GM19035 (cell line): Measurements from ENCODE around the gene LRRC15.

Experiments
- ATAC-seq: cut with Tn5 transposase; IDR thresholded peaks from one replicate; pipeline ENCODE4 v1.9.1; 2021; ENCODE audit not compliant: unreplicated experiment

Gene LRRC15

GRCh38 chr3:194320744-194321243, 48.7 kb downstream of the LRRC15 start:
- no peak for ATAC-seq

GRCh38 chr3:194320100-194320499, 49.4 kb downstream of the LRRC15 start:
- ATAC-seq = no peak

- ATAC-seq = no peak
Observed at GRCh38 chr3:194318511-194319161, 50.9 kb downstream of the LRRC15 start.

GRCh38 chr3:194316918-194317317, 52.6 kb downstream of the LRRC15 start:
- no peak for ATAC-seq

DNA sequence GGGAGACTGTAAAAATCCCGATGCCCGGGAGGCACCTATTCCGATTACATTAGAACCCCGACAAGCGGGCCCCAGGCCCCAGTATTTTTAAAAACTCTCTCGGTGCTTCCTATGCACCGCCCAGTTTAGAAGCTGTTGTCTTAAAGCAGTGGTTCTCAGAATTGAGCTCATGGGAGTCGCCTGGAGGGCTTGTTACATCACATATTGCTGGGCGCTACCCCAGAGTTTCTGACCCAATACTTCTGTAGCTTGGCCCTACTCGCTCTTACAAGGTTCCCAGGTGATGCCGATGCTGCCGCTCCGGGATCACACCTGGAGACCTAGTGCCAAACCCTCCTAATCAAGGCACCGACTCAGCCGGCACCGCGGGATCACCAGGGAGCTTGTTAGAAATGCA, 53.6 kb downstream of the LRRC15 start:
- peak; percentile 30 for ATAC-seq

- ATAC-seq = peak; percentile 90
Observed at GRCh38 chr3:194315088-194315964, 54.2 kb downstream of the LRRC15 start.

DNA sequence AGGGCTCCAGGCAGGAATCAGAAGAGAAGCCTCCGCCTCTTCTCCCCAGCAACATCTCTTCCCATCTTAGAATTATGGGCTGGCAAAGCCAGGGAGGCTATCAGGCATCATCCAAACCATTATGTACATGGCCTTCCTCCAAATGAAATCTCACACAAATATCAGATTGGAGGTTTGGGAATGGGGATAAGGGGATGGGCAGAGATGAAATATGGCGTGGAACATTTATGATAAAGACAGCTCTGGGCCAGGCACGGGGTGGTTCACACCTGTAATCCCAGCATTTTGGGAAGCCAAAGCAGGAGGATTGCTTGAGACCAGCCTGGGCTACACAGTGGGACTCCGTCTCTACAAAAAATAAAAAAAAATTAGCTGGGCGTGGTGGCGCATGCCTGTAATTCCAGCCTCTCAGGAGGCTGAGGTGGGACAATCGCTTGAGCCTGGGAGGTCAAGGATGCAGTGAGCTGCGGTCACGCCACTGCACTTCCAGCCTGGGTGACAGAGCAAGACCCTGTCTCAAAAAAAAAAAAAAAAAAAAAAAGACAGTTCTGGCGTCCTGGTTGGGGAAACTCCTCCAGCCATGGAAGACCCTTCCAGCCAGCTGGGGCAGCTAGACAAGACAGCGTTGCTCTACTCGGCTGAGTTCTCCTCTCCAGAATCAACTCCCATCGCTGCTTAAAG, 55.0 kb downstream of the LRRC15 start:
- no peak for ATAC-seq

DNA sequence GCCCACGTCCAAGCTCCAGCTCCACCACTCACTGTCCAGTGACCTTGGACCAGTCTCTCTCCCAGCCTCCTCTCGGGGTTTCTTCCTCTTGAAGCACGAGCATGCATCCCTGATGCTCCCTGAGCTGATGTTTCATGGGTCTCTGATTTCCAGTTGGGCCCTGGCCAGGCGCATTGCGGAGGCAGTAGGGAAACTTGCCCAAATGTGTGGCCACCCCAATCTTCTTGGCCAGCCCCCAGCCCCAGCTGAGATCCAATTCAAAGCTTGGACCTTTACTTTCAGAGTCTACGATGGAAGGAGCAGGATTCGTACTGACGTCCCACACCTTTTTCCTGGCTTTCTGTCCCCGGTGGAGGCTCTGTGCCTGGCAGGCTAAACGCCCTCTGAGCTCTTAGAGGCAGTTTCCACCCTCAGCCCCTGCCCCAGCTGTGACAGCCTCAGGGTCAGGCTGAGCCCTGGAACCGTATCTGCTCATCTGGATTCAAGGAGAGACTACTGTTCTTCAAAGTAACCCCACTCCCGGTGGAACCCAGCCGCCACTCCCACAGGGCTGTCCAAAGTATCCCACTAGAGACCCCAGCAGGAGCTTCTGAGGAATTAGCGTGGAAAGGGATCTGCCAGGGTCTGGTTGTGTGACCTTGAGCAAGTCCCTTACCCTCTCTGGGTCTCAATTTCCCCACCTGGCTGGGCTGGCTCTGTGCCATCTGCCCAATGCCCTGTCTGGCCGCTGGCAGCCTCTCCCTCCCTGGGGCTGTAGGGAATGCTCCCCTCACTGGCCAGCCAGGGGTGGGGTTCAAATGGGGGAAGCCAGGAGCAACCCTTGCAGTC, 55.8 kb downstream of the LRRC15 start:
- no peak for ATAC-seq

DNA sequence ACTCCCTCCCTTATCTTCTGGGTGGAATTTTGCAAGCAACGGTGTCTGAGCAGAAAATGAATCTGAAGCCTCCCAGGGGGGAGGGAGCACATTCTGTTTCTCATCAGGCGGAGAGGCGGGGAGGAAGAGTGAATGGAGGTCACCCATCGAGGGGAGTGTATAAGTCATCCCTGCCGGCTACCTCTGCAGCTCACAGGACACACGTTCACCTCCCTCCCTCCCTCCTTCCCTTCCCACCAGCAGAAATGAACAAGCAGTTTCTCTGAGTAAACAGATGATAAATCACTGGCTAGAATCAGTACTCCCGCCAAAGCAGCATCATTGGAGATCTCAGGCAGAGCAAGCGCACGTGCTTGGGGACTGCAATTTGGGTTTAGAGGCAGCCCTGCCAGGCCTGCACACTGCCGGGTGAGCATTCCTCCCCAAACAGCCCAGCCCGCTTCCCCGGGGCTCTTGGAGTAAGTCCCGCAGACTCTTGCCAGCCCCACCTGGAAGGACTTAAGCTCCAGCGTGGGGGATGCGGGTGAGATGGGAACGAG, 56.7 kb downstream of the LRRC15 start:
- no peak for ATAC-seq

- no peak for ATAC-seq
Observed at GRCh38 chr3:194312186-194312742, 57.3 kb downstream of the LRRC15 start.

- ATAC-seq = no peak
Observed at GRCh38 chr3:194311000-194311399, 58.5 kb downstream of the LRRC15 start.

DNA sequence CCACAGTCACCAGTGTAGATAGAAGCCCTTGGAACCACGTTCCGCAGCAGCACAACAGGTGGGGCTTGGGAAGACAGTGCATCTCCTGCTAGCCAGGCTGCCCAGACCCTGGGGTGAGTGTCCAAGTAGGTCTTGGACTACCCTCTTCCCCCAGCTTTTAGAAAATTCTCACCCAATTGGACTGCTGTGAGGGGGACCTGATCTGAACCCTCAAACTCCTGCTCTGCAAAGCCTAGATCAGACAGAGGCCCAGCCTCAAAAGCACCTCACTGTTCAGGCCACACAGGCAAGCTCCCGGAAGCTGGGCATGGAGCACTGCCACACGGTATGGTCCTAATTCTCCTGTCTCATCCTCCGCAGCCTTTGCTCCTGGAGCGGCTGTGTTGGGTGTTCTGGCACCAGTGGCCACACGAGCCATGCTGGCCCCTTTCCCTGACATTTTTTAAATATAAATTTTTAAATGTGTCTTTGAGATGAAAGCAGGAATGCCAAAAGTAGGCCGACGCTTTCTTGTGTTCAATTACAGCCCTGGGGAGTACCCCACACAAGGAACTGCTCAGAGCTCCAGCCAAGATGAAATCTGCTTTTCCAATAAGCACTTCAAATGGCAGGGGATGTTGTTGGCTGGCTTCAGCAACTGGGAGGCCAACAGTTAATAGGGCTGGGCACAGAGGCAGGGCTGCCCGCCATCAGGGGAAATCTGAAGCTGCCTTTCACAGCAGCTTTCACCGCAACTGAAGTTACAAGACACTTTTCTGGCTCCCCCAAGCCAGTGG, 59.3 kb downstream of the LRRC15 start:
- no peak for ATAC-seq

GRCh38 chr3:194308601-194309449, 60.7 kb downstream of the LRRC15 start:
- ATAC-seq = no peak

DNA sequence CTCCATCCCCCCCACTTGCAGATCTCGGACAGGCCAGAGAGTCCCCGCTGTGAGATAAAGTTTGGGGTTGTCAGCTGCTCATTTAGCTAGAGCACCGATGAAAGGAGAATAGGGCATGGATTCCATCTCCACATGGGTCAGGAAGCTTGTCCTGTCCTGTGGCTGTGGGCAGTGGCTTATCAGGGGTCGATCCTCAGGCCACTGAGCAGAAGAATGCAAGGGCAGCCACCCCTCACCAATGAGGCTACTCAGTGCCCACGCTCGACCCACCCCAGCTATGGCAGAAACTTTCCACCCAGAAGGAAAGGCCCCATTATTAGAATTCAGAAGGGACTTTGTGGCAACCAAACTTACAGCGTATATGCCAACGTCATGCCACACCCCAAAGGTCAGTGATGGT, 61.7 kb downstream of the LRRC15 start:
- ATAC-seq = no peak

GRCh38 chr3:194306771-194307640, 62.5 kb downstream of the LRRC15 start:
- ATAC-seq = peak; percentile 57

DNA sequence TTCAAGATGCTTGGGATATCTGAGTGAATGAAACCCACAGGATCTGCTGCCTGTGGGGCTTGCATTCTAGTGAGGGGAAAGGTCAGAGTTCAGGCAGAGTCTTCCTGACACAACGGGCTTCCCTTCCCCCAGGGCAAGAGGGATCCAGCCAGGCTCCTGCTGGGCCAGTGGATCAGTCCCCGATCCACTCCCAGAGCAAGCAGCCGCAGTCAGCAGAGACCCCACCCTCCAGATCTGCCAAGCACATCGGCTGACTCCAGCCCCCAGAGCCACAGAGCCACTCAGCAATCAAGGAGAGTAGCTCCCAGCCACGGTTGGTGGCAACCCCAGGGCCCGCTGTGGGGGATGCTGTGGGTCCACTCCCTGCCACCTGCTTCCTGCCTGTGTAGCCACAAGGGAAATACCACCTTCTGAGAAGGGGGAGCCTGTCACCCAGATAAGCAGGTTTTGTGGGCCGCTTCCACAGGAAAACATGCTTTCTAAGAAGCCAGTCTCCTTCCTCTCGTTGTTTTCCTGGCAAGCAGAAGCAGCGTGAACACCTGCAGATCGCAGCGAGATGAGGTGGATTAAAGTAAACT, 63.3 kb downstream of the LRRC15 start:
- peak; percentile 33 for ATAC-seq
